IPS DF 6.9 (cell line): Measurements from ENCODE around the gene HEXIM2.
"Not testable (repeated sequence)": the region's sequence is repeated elsewhere in the genome, so short reads cannot be mapped to it uniquely, and the experiment has no call there.

Source experiments
- DNase-seq: peaks from one replicate; pipeline ENCODE4 v3.0.0-alpha.2; 2013; ENCODE audit warnings: low read depth, low spot score
- H3K27ac ChIP-seq: one replicate; pipeline ENCODE4 v1.5.1; 2013; ENCODE audit warnings: low read length, control low read depth
- H3K27me3 ChIP-seq: 2 replicates; pipeline ENCODE4 v1.6.1; 2013; ENCODE audit warnings: mild to moderate bottlenecking, low read length; ENCODE audit not compliant: control insufficient read depth, insufficient read depth
- H3K36me3 ChIP-seq: 2 replicates; pipeline ENCODE4 v1.6.1; 2013; ENCODE audit warnings: low read length; ENCODE audit not compliant: control insufficient read depth, insufficient read depth
- H3K4me1 ChIP-seq: 2 replicates; pipeline ENCODE4 v1.6.1; 2013; ENCODE audit warnings: low read length; ENCODE audit not compliant: control insufficient read depth, insufficient read depth
- H3K4me3 ChIP-seq: 2 replicates; pipeline ENCODE4 v1.5.1; 2013; ENCODE audit warnings: mild to moderate bottlenecking, low read length
- H3K9me3 ChIP-seq: 2 replicates; pipeline ENCODE4 v1.6.1; 2013; ENCODE audit warnings: low read length, inconsistent platforms; ENCODE audit not compliant: control insufficient read depth, insufficient read depth
- WGBS: extraction: QIAGEN DNeasy Blood & Tissue Kit; methylation state at CpG from one replicate; pipeline ENCODE4 v1.1.7; 2013; ENCODE audit warnings: mixed read lengths, missing lambda C conversion rate; ENCODE audit not compliant: insufficient read length, insufficient coverage; 5-methylcytosine and 5-hydroxymethylcytosine counted together

The HEXIM2 gene

DNA sequence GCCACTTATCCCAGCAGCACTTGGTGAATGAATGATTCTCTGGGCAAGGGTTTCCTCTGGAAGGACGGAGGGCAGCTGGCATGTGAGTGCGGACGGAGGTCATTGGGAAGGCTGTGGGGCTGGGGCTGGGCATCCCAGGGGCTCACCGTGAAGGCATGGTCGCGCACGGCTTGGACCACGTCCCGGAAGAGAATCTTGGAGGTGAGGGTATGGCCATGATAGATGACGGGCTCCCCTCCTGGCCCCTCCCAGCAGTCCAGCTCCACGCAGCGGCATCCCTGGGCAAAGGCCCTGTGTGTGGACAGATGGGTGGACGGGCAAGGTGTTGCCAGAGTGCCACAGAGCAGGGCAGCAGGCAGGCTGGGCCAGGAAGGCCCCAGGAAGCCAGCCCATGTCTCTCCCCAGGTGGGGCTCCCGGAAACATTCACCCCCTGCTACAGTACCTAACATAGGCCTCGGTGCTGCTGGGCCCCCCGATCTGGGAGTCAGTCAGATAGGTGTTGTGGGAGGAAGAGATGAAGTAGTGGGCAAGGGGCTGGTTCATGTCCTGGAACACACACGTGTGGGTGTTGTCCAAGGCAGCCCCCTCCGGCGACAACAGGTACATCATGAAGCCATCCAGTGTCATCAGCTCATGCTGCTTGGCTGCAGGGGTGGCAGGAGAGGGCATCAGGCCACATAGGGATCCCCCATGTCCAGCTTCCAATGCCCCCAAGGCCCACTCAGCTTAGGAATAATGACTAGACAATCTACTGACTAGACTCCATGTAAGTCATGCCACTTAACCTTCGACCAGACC lies 43.6 kb upstream of the HEXIM2 start:
- WGBS: no CpG with 5 or more reads among the region's 20 CpGs
- peaks cover 8% of the 10 kb centered on the region; the same call in 1 of the 2 replicates for H3K4me1 ChIP-seq
- H3K36me3 ChIP-seq: no peaks in the 10 kb centered on the region
- no peak overlapping the region for H3K27ac ChIP-seq
- no peaks in the 10 kb centered on the region for H3K9me3 ChIP-seq
- DNase-seq: no peak
- H3K4me3 ChIP-seq: no peak overlapping the region
- H3K27me3 ChIP-seq: no peaks in the 10 kb centered on the region

DNA sequence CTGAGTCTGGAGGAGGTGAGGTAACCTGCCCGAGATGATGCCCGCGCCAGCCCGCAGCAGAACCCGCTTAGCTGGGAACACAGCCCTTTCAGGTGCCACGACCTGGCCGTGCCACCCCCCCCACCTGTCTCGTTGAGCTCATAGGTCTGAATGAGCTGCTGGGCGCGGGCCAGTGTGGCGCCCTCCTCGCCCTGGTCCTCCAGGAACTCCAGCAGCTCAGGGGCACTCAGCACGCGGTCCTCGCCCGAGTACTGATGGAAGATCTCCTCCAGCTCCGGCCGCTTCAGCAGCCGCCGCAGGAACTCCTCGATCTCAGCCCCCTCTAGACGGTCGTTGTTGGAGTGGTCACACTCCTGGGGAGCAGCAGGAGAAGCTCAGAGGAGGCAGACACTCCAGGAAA lies 43.0 kb upstream of the HEXIM2 start:
- no CpG with 5 or more reads among the region's 23 CpGs for WGBS
- Histone ChIP-seq H3K9me3 (no peaks in the 10 kb centered on the region), H3K4me3 (no peak overlapping the region), H3K27ac (no peak overlapping the region), H3K4me1 (peaks cover 8% of the 10 kb centered on the region; the same call in 1 of the 2 replicates), H3K36me3 (no peaks in the 10 kb centered on the region), H3K27me3 (no peaks in the 10 kb centered on the region)
- DNase-seq: no peak

DNA sequence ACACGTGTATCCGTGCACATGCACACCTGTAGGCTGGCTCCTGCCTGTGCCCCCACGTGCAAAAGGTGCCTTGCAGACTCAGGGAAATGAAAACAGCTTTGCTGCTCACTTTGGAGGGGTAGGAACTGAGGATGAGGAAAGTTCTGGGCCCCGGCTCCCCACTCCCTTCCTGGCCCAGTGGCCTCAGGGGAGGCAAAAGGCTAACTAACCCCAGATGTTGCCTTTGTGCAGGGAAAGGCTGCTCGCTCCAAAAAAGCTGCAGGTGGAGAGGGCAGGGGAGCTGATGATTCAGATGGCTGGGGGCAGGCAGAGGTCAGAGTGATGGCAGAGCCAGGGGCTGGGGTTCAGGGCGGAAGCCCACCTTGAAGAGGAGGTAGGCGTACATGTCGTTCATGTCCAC lies 41.7 kb upstream of the HEXIM2 start:
- no CpG with 5 or more reads among the region's 8 CpGs for WGBS
- no peaks in the 10 kb centered on the region for H3K36me3 ChIP-seq

DNA sequence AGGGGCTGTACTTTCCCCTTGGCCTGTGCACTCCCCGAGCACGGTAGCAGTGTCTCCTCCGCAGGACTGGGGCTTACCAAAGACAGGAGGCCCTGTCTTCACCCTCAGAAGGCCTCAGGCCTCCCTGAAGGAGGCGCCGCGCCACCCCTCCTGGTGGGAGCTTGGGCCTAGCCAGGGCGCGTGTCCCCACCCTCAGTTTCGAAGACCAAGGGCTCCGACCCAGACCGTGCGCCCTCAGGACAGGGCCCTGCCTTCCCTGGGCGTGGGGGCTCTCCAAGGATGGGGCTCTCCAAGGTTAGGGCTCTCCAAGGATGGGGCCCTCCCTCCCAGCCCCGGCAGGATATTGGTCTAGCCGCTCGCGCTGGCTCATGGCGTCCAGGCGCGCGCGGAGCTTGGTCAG lies 41.1 kb upstream of the HEXIM2 start:
- Histone ChIP-seq H3K27me3 (no peaks in the 10 kb centered on the region), H3K27ac (no peak overlapping the region), H3K9me3 (no peaks in the 10 kb centered on the region), H3K36me3 (no peaks in the 10 kb centered on the region), H3K4me1 (peaks cover 6% of the 10 kb centered on the region; the same call in 1 of the 2 replicates), H3K4me3 (no peak overlapping the region)
- no CpG with 5 or more reads among the region's 22 CpGs for WGBS
- DNase-seq: no peak

More for the DNA sequence above, 41.7 kb upstream of the HEXIM2 start:
- DNase-seq: no peak
- no peaks in the 10 kb centered on the region for H3K9me3 ChIP-seq
- H3K27me3 ChIP-seq: no peaks in the 10 kb centered on the region
- H3K27ac ChIP-seq: no peak overlapping the region
- peaks cover 6% of the 10 kb centered on the region; the same call in 1 of the 2 replicates for H3K4me1 ChIP-seq
- H3K4me3 ChIP-seq: no peak overlapping the region

DNA sequence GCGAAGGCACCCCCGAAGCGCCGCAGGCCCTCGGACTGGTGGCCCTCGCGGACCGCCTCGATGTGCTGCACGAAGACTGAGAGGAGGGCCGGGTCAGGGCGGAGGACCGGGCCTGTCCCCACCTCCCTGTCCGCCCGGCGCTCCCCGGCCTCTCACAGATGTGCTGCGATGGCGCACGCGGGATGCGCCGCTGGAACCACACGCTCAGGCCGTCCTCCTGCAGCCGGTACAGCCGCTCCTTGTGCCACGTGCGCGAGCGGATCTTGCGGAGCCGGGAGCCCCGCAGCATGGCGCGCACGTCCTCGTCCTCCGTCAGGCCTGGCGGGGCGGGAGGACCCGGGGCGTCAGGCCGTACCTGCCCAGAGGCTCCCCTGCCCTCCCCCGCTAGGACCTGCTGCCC lies 40.6 kb upstream of the HEXIM2 start:
- Histone ChIP-seq H3K36me3 (no peaks in the 10 kb centered on the region), H3K27ac (no peak overlapping the region), H3K4me1 (peaks cover 6% of the 10 kb centered on the region; the same call in 1 of the 2 replicates), H3K27me3 (no peaks in the 10 kb centered on the region), H3K4me3 (no peak overlapping the region), H3K9me3 (no peaks in the 10 kb centered on the region)
- DNase-seq: no peak
- WGBS: no CpG with 5 or more reads among the region's 45 CpGs

DNA sequence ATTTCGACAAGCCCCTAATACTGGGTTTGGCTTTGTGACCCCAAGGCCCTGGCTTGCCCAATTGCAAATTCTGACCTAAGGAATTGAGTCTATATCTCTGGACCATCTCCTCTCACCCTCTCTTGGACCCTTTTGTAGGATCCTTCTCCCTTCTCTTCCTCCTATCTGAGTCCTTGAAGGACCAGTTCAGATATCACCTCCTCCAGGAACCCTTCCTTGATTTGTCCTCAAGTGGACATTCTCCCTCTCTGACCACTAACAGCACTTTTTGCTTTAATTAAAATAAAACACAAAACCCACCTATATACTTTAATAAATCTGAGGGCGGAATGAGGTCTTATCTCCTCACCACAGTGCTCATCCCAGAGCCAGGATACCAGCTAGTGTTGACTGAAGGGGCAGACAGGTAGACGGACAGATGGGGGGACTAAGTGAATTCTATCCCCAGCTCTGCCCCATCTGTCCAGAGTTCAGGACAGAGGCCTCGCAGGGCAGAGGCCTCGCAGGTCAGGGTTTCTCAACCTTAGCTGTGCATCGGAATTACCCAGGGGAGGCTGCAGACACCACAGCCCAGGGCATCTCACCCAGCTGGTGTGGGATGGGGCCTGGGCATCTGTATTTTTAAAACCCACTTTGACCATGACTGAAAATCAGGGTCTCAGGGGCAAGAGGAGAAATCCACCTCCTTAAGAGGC lies 38.5 kb upstream of the HEXIM2 start:
- Histone ChIP-seq H3K27ac (no peak overlapping the region), H3K36me3 (no peaks in the 10 kb centered on the region), H3K9me3 (no peaks in the 10 kb centered on the region), H3K4me1 (peaks cover 6% of the 10 kb centered on the region; the same call in 1 of the 2 replicates), H3K4me3 (no peak overlapping the region), H3K27me3 (no peaks in the 10 kb centered on the region)
- DNase-seq: no peak
- WGBS: no CpG with 5 or more reads among the region's 6 CpGs

DNA sequence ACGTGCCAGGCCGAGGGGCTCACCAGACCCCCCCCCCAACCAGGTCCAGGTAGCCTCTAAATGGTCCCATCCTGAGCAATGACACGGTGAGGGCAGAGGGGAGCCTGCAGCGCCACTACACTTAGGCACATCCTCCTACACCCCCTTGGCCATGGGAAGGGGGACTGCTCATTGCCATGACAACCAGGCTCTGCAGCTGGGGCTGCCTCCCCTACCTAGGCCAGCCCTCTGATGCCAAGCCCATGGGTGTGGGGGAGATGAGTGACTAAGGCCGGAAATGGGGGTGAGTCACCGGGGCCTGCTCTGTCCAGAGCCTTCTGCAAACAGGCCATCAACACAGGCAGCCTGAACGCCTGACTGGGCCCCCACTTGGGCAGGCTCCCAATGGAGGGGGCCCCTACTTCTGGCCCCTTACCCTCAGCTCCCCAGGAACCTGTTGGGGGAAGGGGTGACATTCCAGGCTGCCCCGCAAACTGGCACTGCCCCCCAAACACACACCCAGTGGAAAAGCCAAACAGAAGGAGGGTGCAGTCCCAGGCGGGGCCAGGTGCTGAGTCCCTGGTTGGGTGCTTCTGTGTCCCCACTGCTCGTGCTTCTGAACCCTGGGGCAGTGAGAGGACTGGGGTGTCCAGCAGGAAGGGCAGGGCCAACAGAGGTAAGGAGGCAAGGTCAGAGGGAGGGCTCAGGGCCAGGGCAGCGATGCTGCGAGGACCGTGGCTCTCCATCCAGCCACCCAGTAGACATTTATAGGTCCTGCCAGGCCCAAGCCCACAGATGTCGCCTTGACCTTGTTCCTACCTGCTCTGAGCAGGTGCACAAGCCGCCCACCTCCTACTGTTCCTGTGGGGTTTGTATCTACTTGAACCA lies 37.5 kb upstream of the HEXIM2 start:
- WGBS: no CpG with 5 or more reads among the region's 15 CpGs
- no peak for DNase-seq
- Histone ChIP-seq H3K4me1 (peaks cover 6% of the 10 kb centered on the region; the same call in 1 of the 2 replicates), H3K27me3 (no peaks in the 10 kb centered on the region), H3K9me3 (no peaks in the 10 kb centered on the region), H3K27ac (no peak overlapping the region), H3K36me3 (no peaks in the 10 kb centered on the region), H3K4me3 (no peak overlapping the region)

DNA sequence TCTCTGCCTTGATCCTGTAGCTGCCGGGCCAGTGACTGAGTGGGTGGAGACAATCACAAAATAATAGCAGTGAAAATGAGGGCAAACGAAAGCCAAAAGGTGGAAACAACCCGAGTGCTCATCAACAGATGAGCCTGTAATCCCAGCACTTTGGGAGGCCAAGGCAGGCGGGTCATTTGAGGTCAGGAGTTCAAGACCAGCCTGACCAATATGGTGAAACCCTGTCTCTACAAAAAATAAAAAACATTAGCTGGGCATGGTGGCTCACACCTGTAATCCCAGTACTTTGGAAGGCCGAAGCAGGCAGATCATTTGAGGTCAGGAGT lies 36.9 kb upstream of the HEXIM2 start:
- H3K4me3 ChIP-seq, H3K27me3 ChIP-seq, H3K27ac ChIP-seq, H3K4me1 ChIP-seq, H3K9me3 ChIP-seq, DNase-seq, H3K36me3 ChIP-seq: not testable (repeated sequence)
- WGBS: no CpG with 5 or more reads among the region's 5 CpGs

DNA sequence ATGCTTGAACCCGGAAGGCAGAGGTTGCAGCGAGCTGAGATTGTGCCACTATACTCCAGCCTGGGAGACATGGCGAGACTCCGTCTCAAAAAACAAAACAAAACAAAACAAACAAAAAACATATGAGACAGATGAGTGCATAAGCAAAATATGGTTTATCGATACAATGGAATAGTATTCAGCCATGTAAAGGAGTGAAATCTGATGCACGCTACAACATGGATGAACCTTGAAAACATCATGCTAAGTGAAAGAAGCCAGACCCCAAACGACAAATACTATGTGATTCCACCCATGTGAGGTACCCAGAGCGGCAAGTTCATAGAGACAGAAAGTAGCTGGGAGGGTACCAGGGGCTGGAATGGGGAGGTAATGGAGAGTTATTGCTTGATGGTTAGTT lies 36.2 kb upstream of the HEXIM2 start:
- Histone ChIP-seq H3K27ac (no peak overlapping the region), H3K4me1 (peaks cover 6% of the 10 kb centered on the region; the same call in 1 of the 2 replicates), H3K9me3 (no peaks in the 10 kb centered on the region), H3K27me3 (no peaks in the 10 kb centered on the region), H3K4me3 (no peak overlapping the region), H3K36me3 (no peaks in the 10 kb centered on the region)
- no CpG with 5 or more reads among the region's 8 CpGs for WGBS
- DNase-seq: no peak

DNA sequence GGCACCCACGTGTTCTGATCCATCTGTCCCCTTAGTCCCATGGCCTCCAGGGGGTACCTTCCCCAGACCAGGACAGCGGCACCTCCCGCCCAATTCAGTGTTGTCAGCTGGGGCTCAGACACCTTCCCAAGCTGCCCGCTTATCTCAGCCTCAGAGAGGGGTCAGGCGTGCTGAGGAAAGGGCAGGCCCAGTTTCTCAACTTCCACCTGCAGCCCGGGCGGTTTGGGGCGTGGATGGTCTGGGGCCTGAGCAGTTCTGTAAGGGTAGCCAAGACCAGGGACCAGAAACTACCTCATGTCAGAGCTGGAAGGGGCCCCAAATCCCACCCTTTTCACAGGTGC lies 34.5 kb upstream of the HEXIM2 start:
- WGBS: no CpG with 5 or more reads among the region's 8 CpGs
- no peak overlapping the region for H3K27ac ChIP-seq
- H3K4me1 ChIP-seq: 0 out of 2 replicates have a peak, but pooled peaks cover 4% of the 10 kb centered on the region

More for the DNA sequence above, 34.5 kb upstream of the HEXIM2 start:
- H3K9me3 ChIP-seq: no peaks in the 10 kb centered on the region
- DNase-seq: no peak
- H3K27me3 ChIP-seq: no peaks in the 10 kb centered on the region
- no peaks in the 10 kb centered on the region for H3K36me3 ChIP-seq
- H3K4me3 ChIP-seq: no peak overlapping the region
